ENCODE data around the gene KPNB1. TPM values are rescaled to one million over a fixed set of nuclear protein-coding genes. Genes with fewer than 3 reads are reported as not detected.
A peak's percentile ranks its signal among the peaks of the same experiment; 100 is the strongest.

Gene KPNB1
- total RNA-seq, 1 donor from 2014 or later = 491 TPM

GRCh38 chr17:47720196-47720595 lies 70.5 kb downstream of the KPNB1 start:
- Histone ChIP-seq H3K4me3 (ENCODE audit: insufficient read depth, low read depth, low read length) (no peak overlapping the region), H3K9me3 (ENCODE audit: insufficient read depth, low read depth, low read length) (no peaks in the 10 kb centered on the region), H3K27me3 (ENCODE audit: insufficient read depth, low read length) (peaks cover 82% of the 10 kb centered on the region), H4K20me1 (ENCODE audit: insufficient read depth, low read length) (peaks cover 41% of the 10 kb centered on the region), H3K79me2 (ENCODE audit: insufficient read depth, low read length) (no peaks in the 10 kb centered on the region), H3K36me3 (ENCODE audit: insufficient read depth, low read length) (no peaks in the 10 kb centered on the region), H3K9ac (ENCODE audit: low read length) (no peak overlapping the region), H3K4me2 (ENCODE audit: low read length) (peak overlapping the region; percentile 77), H3K27ac (ENCODE audit: low read depth, low read length) (no peak overlapping the region), H2AFZ (ENCODE audit: low read depth, low read length) (no peak overlapping the region), H3K4me1 (ENCODE audit: insufficient read depth, low read length) (peaks cover 40% of the 10 kb centered on the region)
- no peak for TF ChIP-seq CTCF (IDR thresholded peaks at IDR 0.05; ENCODE audit: insufficient read depth, low read depth, low read length)
- TF ChIP-seq EZH2 (IDR thresholded peaks at IDR 0.05; ENCODE audit: insufficient read depth, low read length) = no peak
- peaks cover 3% of the 10 kb centered on the region for H3K36me3 Mint-ChIP-seq (ENCODE audit: low read depth, unreplicated experiment)
- H3K4me3 Mint-ChIP-seq (ENCODE audit: unreplicated experiment) = peak overlapping the region; percentile 75
- peaks cover 29% of the 10 kb centered on the region for H3K4me1 Mint-ChIP-seq (ENCODE audit: low read depth, unreplicated experiment)
- no peaks in the 10 kb centered on the region for H3K9me3 Mint-ChIP-seq (ENCODE audit: unreplicated experiment)
- FAIRE-seq (no peak), DNase-seq (ENCODE audit: low read depth) (no peak)
- no peak overlapping the region for H3K27ac Mint-ChIP-seq (ENCODE audit: unreplicated experiment)
- peaks cover 67% of the 10 kb centered on the region for H3K27me3 Mint-ChIP-seq (ENCODE audit: low read depth, unreplicated experiment)

- Histone ChIP-seq H3K36me3 (ENCODE audit: insufficient read depth, low read length) (no peaks in the 10 kb centered on the region), H3K4me3 (ENCODE audit: insufficient read depth, low read depth, low read length) (no peak overlapping the region), H3K4me1 (ENCODE audit: insufficient read depth, low read length) (peaks cover 40% of the 10 kb centered on the region), H3K27me3 (ENCODE audit: insufficient read depth, low read length) (peaks cover 79% of the 10 kb centered on the region), H3K4me2 (ENCODE audit: low read length) (peak overlapping the region; percentile 28), H3K27ac (ENCODE audit: low read depth, low read length) (no peak overlapping the region), H3K9me3 (ENCODE audit: insufficient read depth, low read depth, low read length) (no peaks in the 10 kb centered on the region), H3K79me2 (ENCODE audit: insufficient read depth, low read length) (no peaks in the 10 kb centered on the region), H4K20me1 (ENCODE audit: insufficient read depth, low read length) (peaks cover 42% of the 10 kb centered on the region), H3K9ac (ENCODE audit: low read length) (no peak overlapping the region), H2AFZ (ENCODE audit: low read depth, low read length) (no peak overlapping the region)
- Mint-ChIP-seq H3K9me3 (ENCODE audit: unreplicated experiment) (no peaks in the 10 kb centered on the region), H3K36me3 (ENCODE audit: low read depth, unreplicated experiment) (peaks cover 3% of the 10 kb centered on the region), H3K4me1 (ENCODE audit: low read depth, unreplicated experiment) (peaks cover 29% of the 10 kb centered on the region), H3K27ac (ENCODE audit: unreplicated experiment) (no peak overlapping the region), H3K27me3 (ENCODE audit: low read depth, unreplicated experiment) (peaks cover 65% of the 10 kb centered on the region), H3K4me3 (ENCODE audit: unreplicated experiment) (no peak overlapping the region)
- peak; percentile 81 for TF ChIP-seq EZH2 (IDR thresholded peaks at IDR 0.05; ENCODE audit: insufficient read depth, low read length)
- TF ChIP-seq CTCF (IDR thresholded peaks at IDR 0.05; ENCODE audit: insufficient read depth, low read depth, low read length) = no peak
- DNase-seq (ENCODE audit: low read depth) = peak; percentile 16
- FAIRE-seq = no peak
Measured at GRCh38 chr17:47720754-47721533, 71.2 kb downstream of the KPNB1 start.

- Histone ChIP-seq H3K27ac (ENCODE audit: low read depth, low read length) (no peak overlapping the region), H3K4me1 (ENCODE audit: insufficient read depth, low read length) (peaks cover 40% of the 10 kb centered on the region), H3K79me2 (ENCODE audit: insufficient read depth, low read length) (no peaks in the 10 kb centered on the region), H2AFZ (ENCODE audit: low read depth, low read length) (no peak overlapping the region), H3K4me2 (ENCODE audit: low read length) (no peak overlapping the region), H3K36me3 (ENCODE audit: insufficient read depth, low read length) (no peaks in the 10 kb centered on the region), H3K9ac (ENCODE audit: low read length) (no peak overlapping the region), H3K27me3 (ENCODE audit: insufficient read depth, low read length) (peaks cover 78% of the 10 kb centered on the region), H3K9me3 (ENCODE audit: insufficient read depth, low read depth, low read length) (no peaks in the 10 kb centered on the region), H3K4me3 (ENCODE audit: insufficient read depth, low read depth, low read length) (no peak overlapping the region), H4K20me1 (ENCODE audit: insufficient read depth, low read length) (peaks cover 48% of the 10 kb centered on the region)
- Mint-ChIP-seq H3K4me1 (ENCODE audit: low read depth, unreplicated experiment) (peaks cover 32% of the 10 kb centered on the region), H3K27ac (ENCODE audit: unreplicated experiment) (no peak overlapping the region), H3K4me3 (ENCODE audit: unreplicated experiment) (no peak overlapping the region), H3K9me3 (ENCODE audit: unreplicated experiment) (no peaks in the 10 kb centered on the region), H3K36me3 (ENCODE audit: low read depth, unreplicated experiment) (peaks cover 3% of the 10 kb centered on the region), H3K27me3 (ENCODE audit: low read depth, unreplicated experiment) (peaks cover 65% of the 10 kb centered on the region)
- TF ChIP-seq CTCF (IDR thresholded peaks at IDR 0.05; ENCODE audit: insufficient read depth, low read depth, low read length) = no peak
- no peak for FAIRE-seq
- DNase-seq (ENCODE audit: low read depth) = no peak
Measured at GRCh38 chr17:47721725-47722124, 72.0 kb downstream of the KPNB1 start.
